Aorta (tissue), 5 donors: ENCODE data around the gene C10orf143. TPM values are rescaled to one million over a fixed set of nuclear protein-coding genes. Genes with fewer than 3 reads are reported as not detected.
A peak's percentile ranks its signal among the peaks of the same experiment; 100 is the strongest.

Source experiments
- ATAC-seq: fragments of 200-7000 bp; cut with Tn5 transposase; one replicate; pipeline ENCODE4 v1.9.1; 2022; ENCODE audit warnings: moderate library complexity; ENCODE audit not compliant: low FRiP score
- DNase-seq, 2 donors: peaks; one replicate each; pipeline ENCODE4 v3.0.0-alpha.2; 2020
- H3K27ac ChIP-seq, 2 donors: one replicate each; pipeline ENCODE4 v1.5.1; 2013; ENCODE audit warnings: low read length in 2 of 2, mild to moderate bottlenecking in 2 of 2, moderate library complexity in 2 of 2, control low read depth in 1 of 2, inconsistent platforms in 1 of 2, low read depth in 1 of 2
- H3K27me3 ChIP-seq, 2 donors: one replicate each; pipeline ENCODE4 v1.6.1; 2013; ENCODE audit warnings: control low read depth in 1 of 2, low read length in 1 of 2, mild to moderate bottlenecking in 1 of 2, moderate library complexity in 1 of 2; ENCODE audit not compliant: insufficient read depth in 2 of 2, control insufficient read depth in 1 of 2
- H3K36me3 ChIP-seq, 2 donors: one replicate each; pipeline ENCODE4 v1.6.1; 2013; ENCODE audit warnings: control low read depth in 1 of 2, low read length in 1 of 2, mild to moderate bottlenecking in 1 of 2; ENCODE audit not compliant: insufficient read depth in 2 of 2, control insufficient read depth in 1 of 2
- H3K4me1 ChIP-seq, 2 donors: one replicate each; pipeline ENCODE4 v1.6.1; 2013; ENCODE audit warnings: low read length in 2 of 2, control low read depth in 1 of 2, mild to moderate bottlenecking in 1 of 2, moderate library complexity in 1 of 2; ENCODE audit not compliant: insufficient read depth in 2 of 2, control insufficient read depth in 1 of 2
- H3K4me3 ChIP-seq, 2 donors: one replicate each; pipeline ENCODE4 v1.5.1; 2013; ENCODE audit warnings: low read length in 2 of 2, control low read depth in 1 of 2, mild to moderate bottlenecking in 1 of 2
- H3K9me3 ChIP-seq: one replicate; pipeline ENCODE4 v1.6.1; 2013; ENCODE audit warnings: mild to moderate bottlenecking, low read length; ENCODE audit not compliant: control insufficient read depth
- WGBS, 2 donors: extraction: QIAGEN DNeasy Blood & Tissue Kit; methylation state at CpG; one replicate each; pipeline ENCODE4 v1.1.7; 2013; 5-methylcytosine and 5-hydroxymethylcytosine counted together
- intact Hi-C, 2 donors: fragments of 100-400 bp; cut with DNase I; formaldehyde crosslinking; loops; one replicate each; pipeline versions ENCODE4 v1.14.2 to v1.15.0; 2022
- polyA plus RNA-seq, 2 donors: library from polyadenylated mRNA; stranded (reverse); fragments of 200-250 nt; gene quantifications; one replicate each; pipeline ENCODE4 v1.2.3, GENCODE V29; 2013
- total RNA-seq, 2 donors: library from RNA; stranded (reverse); fragmentation: NEBNext Ultra II Directional; extraction: Animal tissue kit (Norgen Biotek cat#: 25700); gene quantifications; one replicate each; pipeline ENCODE4 v1.2.1, GENCODE V29; 2021
- donor health status: healthy with polysubstance abuse.
- donor health status: Bipolar disorder and iron deficiency.
- donor health status: DM: no; HTN: no; CAD: no.
- donor health status: DM: no; HTN: no; CAD: no.
- donor health status: DM: yes; HTN: yes; CAD: no.

The C10orf143 gene
- total and polyA plus RNA-seq, 4 donors = 1.9 to 7.5 (median 5.0) TPM

- ATAC-seq (no peak), DNase-seq (peak in 1 of 2 donors; percentile 35)
- peaks cover 0 to 1% of the 10 kb centered on the region in 2 donors for H3K36me3 ChIP-seq
- intact Hi-C loops = no loop called here
- WGBS, 2 donors = 92 to 95% methylated on average over 8 of the region's 8 CpGs
- no peaks in the 10 kb centered on the region for H3K9me3 ChIP-seq
- H3K27ac ChIP-seq = no peak overlapping the region
- H3K27me3 ChIP-seq = no peaks in the 10 kb centered on the region
- H3K4me3 ChIP-seq = no peak overlapping the region
- H3K4me1 ChIP-seq = no peaks in the 10 kb centered on the region
Measured at GRCh38 chr10:130073912-130074311, 36.7 kb downstream of the C10orf143 start.

GRCh38 chr10:130072247-130072646 is 38.4 kb downstream of the C10orf143 start:
- DNase-seq (no peak), ATAC-seq (no peak)
- Histone ChIP-seq H3K27ac (no peak overlapping the region), H3K9me3 (no peaks in the 10 kb centered on the region), H3K4me3 (no peak overlapping the region), H3K4me1 (no peaks in the 10 kb centered on the region), H3K36me3 (peaks cover 0 to 1% of the 10 kb centered on the region in 2 donors), H3K27me3 (no peaks in the 10 kb centered on the region)
- intact Hi-C loops = no loop called here

- Histone ChIP-seq H3K36me3 (no peaks in the 10 kb centered on the region), H3K4me3 (no peak overlapping the region), H3K9me3 (no peaks in the 10 kb centered on the region), H3K27me3 (no peaks in the 10 kb centered on the region), H3K27ac (no peak overlapping the region), H3K4me1 (no peaks in the 10 kb centered on the region)
- DNase-seq = peak in 1 of 2 donors; percentile 55
- 91% methylated on average over 6 of the region's 6 CpGs for WGBS, 2 donors
- intact Hi-C loops = no loop called here
- no peak for ATAC-seq
Measured at GRCh38 chr10:130067893-130068292, 42.7 kb downstream of the C10orf143 start.

- DNase-seq (no peak), ATAC-seq (no peak)
- Histone ChIP-seq H3K4me1 (no peaks in the 10 kb centered on the region), H3K27ac (no peak overlapping the region), H3K27me3 (no peaks in the 10 kb centered on the region), H3K9me3 (no peaks in the 10 kb centered on the region), H3K36me3 (no peaks in the 10 kb centered on the region), H3K4me3 (no peak overlapping the region)
- intact Hi-C loops = no loop called here
- 95 to 97% methylated on average over 7 of the region's 7 CpGs for WGBS, 2 donors
Measured at GRCh38 chr10:130066743-130067142, 43.9 kb downstream of the C10orf143 start.

- no peak for ATAC-seq
- WGBS, 2 donors = 83 to 91% methylated on average over 10 of the region's 10 CpGs
- Histone ChIP-seq H3K27me3 (no peaks in the 10 kb centered on the region), H3K4me1 (no peaks in the 10 kb centered on the region), H3K4me3 (no peak overlapping the region), H3K27ac (no peak overlapping the region), H3K36me3 (no peaks in the 10 kb centered on the region), H3K9me3 (no peaks in the 10 kb centered on the region)
- intact Hi-C loops = no loop called here
- DNase-seq = peak in 1 of 2 donors; percentile 30
Measured at GRCh38 chr10:130065251-130065650, 45.4 kb downstream of the C10orf143 start.

- H3K4me3 ChIP-seq = no peak overlapping the region
- H3K27me3 ChIP-seq = no peaks in the 10 kb centered on the region
- no peaks in the 10 kb centered on the region for H3K4me1 ChIP-seq
- H3K27ac ChIP-seq = no peak overlapping the region
- H3K36me3 ChIP-seq = no peaks in the 10 kb centered on the region
- intact Hi-C loops = no loop called here
- DNase-seq = peak in 1 of 2 donors; percentile 52
- 67 to 70% methylated on average over 5 of the region's 5 CpGs for WGBS, 2 donors
- no peak for ATAC-seq
- no peaks in the 10 kb centered on the region for H3K9me3 ChIP-seq
Measured at GRCh38 chr10:130064783-130065182, 45.8 kb downstream of the C10orf143 start.

- peak in 1 of 2 donors; percentile 37 for DNase-seq
- Histone ChIP-seq H3K4me1 (no peaks in the 10 kb centered on the region), H3K36me3 (no peaks in the 10 kb centered on the region), H3K27me3 (no peaks in the 10 kb centered on the region), H3K27ac (no peak overlapping the region), H3K9me3 (no peaks in the 10 kb centered on the region), H3K4me3 (no peak overlapping the region)
- no peak for ATAC-seq
- intact Hi-C loops = no loop called here
- WGBS, 2 donors = 94 to 95% methylated on average over 13 of the region's 13 CpGs
Measured at GRCh38 chr10:130062976-130063375, 47.7 kb downstream of the C10orf143 start.

- H3K9me3 ChIP-seq = no peaks in the 10 kb centered on the region
- no peaks in the 10 kb centered on the region for H3K36me3 ChIP-seq
- intact Hi-C loops = no loop called here
- DNase-seq (no peak), ATAC-seq (no peak)
- no peaks in the 10 kb centered on the region for H3K4me1 ChIP-seq
- WGBS, 2 donors = 92 to 100% methylated on average over 3 of the region's 3 CpGs
- H3K27ac ChIP-seq = no peak overlapping the region
- H3K4me3 ChIP-seq = no peak overlapping the region
- no peaks in the 10 kb centered on the region for H3K27me3 ChIP-seq
Measured at GRCh38 chr10:130062201-130062600, 48.4 kb downstream of the C10orf143 start.

- Histone ChIP-seq H3K9me3 (no peaks in the 10 kb centered on the region), H3K4me1 (no peaks in the 10 kb centered on the region), H3K27me3 (no peaks in the 10 kb centered on the region), H3K27ac (no peak overlapping the region), H3K36me3 (no peaks in the 10 kb centered on the region), H3K4me3 (no peak overlapping the region)
- no peak for ATAC-seq
- DNase-seq = peak in 1 of 2 donors; percentile 62
- intact Hi-C loops = no loop called here
- WGBS, 2 donors = 80 to 84% methylated on average over 6 of the region's 6 CpGs
Measured at GRCh38 chr10:130061760-130062159, 48.9 kb downstream of the C10orf143 start.
